OCI-LY7 (cell line): ENCODE data around the gene TOPAZ1. TPM values are rescaled to one million over a fixed set of nuclear protein-coding genes. Genes with fewer than 3 reads are reported as not detected.

Source experiments
- BruUV-seq: library from RNA; stranded (reverse); fragments of 400-500 nt; replicated peaks from 2 replicates; lab custom pipeline; 2021; lab: Mats Ljungman, UMichigan
- CTCF ChIA-PET: fragments of 300-600 bp; sonication (Branson Sonifier 250); formaldehyde crosslinking; loops from one replicate; lab custom pipeline; 2022; ENCODE audit warnings: antibody characterized with exemption; ENCODE audit not compliant: unreplicated experiment; lab: Charles Lee
- POLR2A ChIA-PET: fragments of 300-600 bp; sonication (Branson Sonifier 250); formaldehyde crosslinking; loops from one replicate; lab custom pipeline; 2022; ENCODE audit warnings: antibody characterized with exemption; lab: Charles Lee
- DNase-seq: peaks from one replicate; pipeline ENCODE4 v3.0.0-alpha.2; 2015; ENCODE audit warnings: low spot score
- H2AFZ ChIP-seq: fragments of 200-600 bp; sonication (generic), shearing (Covaris generic); 2 replicates; pipeline ENCODE4 v1.6.1; 2014; ENCODE audit warnings: mild to moderate bottlenecking, antibody characterized with exemption, low read length, moderate library complexity
- H3K27ac ChIP-seq: fragments of 200-600 bp; sonication (generic); 2 replicates; pipeline ENCODE4 v1.5.1; 2014; ENCODE audit warnings: mixed run types, low read depth, mild to moderate bottlenecking, moderate library complexity, low read length, inconsistent platforms; ENCODE audit not compliant: poor library complexity, severe bottlenecking
- H3K36me3 ChIP-seq: fragments of 200-600 bp; sonication (generic); 2 replicates; pipeline ENCODE4 v1.6.1; 2014; ENCODE audit warnings: mild to moderate bottlenecking, antibody characterized with exemption, low read length, moderate library complexity, mixed read lengths; ENCODE audit not compliant: insufficient read depth
- H3K4me1 ChIP-seq: fragments of 200-600 bp; sonication (generic); 2 replicates; pipeline ENCODE4 v1.5.1; 2014; ENCODE audit warnings: mild to moderate bottlenecking, low read length; ENCODE audit not compliant: insufficient read depth, poor library complexity, severe bottlenecking
- H3K4me2 ChIP-seq: fragments of 200-600 bp; sonication (generic); 2 replicates; pipeline ENCODE4 v1.6.1; 2014; ENCODE audit warnings: mild to moderate bottlenecking, low read length
- H3K4me3 ChIP-seq: fragments of 200-600 bp; sonication (generic); 2 replicates; pipeline ENCODE4 v1.5.1; 2014; ENCODE audit warnings: mild to moderate bottlenecking, low read depth, low read length; ENCODE audit not compliant: poor library complexity, severe bottlenecking
- H3K79me2 ChIP-seq: fragments of 200-600 bp; sonication (generic); 2 replicates; pipeline ENCODE4 v1.6.1; 2016; ENCODE audit warnings: low read depth, mild to moderate bottlenecking, low read length, moderate library complexity, mixed read lengths; ENCODE audit not compliant: insufficient read depth
- H3K9me2 ChIP-seq: fragments of 200-600 bp; sonication (generic); 2 replicates; pipeline ENCODE4 v1.6.1; 2016; ENCODE audit warnings: mild to moderate bottlenecking, low read length, mixed read lengths; ENCODE audit not compliant: insufficient read depth
- H3K9me3 ChIP-seq: fragments of 200-600 bp; sonication (generic); 2 replicates; pipeline ENCODE4 v1.6.1; 2014; ENCODE audit warnings: mild to moderate bottlenecking, mixed run types, low read length, mixed read lengths
- H4K20me1 ChIP-seq: fragments of 200-600 bp; sonication (generic); 2 replicates; pipeline ENCODE4 v1.6.1; 2014; ENCODE audit warnings: mild to moderate bottlenecking, antibody characterized with exemption, low read length, moderate library complexity, mixed read lengths; ENCODE audit not compliant: insufficient read depth
- CTCF ChIP-seq: fragments of 200-600 bp; sonication (generic); conservative IDR thresholded peaks from 2 replicates; pipeline ENCODE4 v1.5.1; 2014; ENCODE audit warnings: mild to moderate bottlenecking, antibody characterized with exemption, low read length, moderate library complexity, mixed read lengths
- EZH2phosphoT487 ChIP-seq: fragments of 200-600 bp; sonication (generic); IDR thresholded peaks from 2 replicates; pipeline ENCODE4 v1.6.1; 2018; ENCODE audit warnings: low read depth, borderline replicate concordance, mild to moderate bottlenecking, mixed run types, antibody characterized with exemption, low read length, moderate library complexity, mixed read lengths
- intact Hi-C: fragments of 100-400 bp; cut with micrococcal nuclease; formaldehyde crosslinking; loops from one replicate; pipeline ENCODE4 v1.10.0; 2022; ENCODE audit not compliant: unreplicated experiment
- total RNA-seq, 2 experiments: library from RNA; depleted of rRNA in 1 of 2; stranded (reverse); fragments of >200 nt in 1 of 2; shearing (Covaris generic) in 1 of 2; gene quantifications; 2 replicates each; pipeline ENCODE4 v1.2.3, GENCODE V29; 2014 to 2022

The TOPAZ1 gene
- total RNA-seq, 2 experiments from 2014 or later = not detected

- no peak overlapping the region for H2AFZ ChIP-seq
- H3K9me2 ChIP-seq = no peaks in the 10 kb centered on the region
- TF ChIP-seq EZH2phosphoT487 (no peak), CTCF (no peak)
- H3K4me2 ChIP-seq = no peak overlapping the region
- no TSS peak for BruUV-seq
- H4K20me1 ChIP-seq = no peaks in the 10 kb centered on the region
- ChIA-PET CTCF (no interaction called here), POLR2A (no interaction called here)
- H3K4me3 ChIP-seq = no peak overlapping the region
- no peaks in the 10 kb centered on the region for H3K36me3 ChIP-seq
- no peaks in the 10 kb centered on the region for H3K9me3 ChIP-seq
- intact Hi-C loops = no loop called here
- H3K27ac ChIP-seq = no peak overlapping the region
- DNase-seq = no peak
- no peaks in the 10 kb centered on the region for H3K4me1 ChIP-seq
- no peaks in the 10 kb centered on the region for H3K79me2 ChIP-seq
Measured at GRCh38 chr3:44208568-44208967, 33.1 kb upstream of the TOPAZ1 start.

- POLR2A ChIA-PET = interaction anchor here (0.5 to 0.7 kb wide), 3 partner anchors 20 to 468 kb away, joined by 3 read pairs; no protein-coding TSS in a partner anchor
- no peaks in the 10 kb centered on the region for H3K9me3 ChIP-seq
- no peaks in the 10 kb centered on the region for H3K4me1 ChIP-seq
- H3K4me2 ChIP-seq = no peak overlapping the region
- BruUV-seq = no TSS peak
- H4K20me1 ChIP-seq = no peaks in the 10 kb centered on the region
- DNase-seq = no peak
- no peaks in the 10 kb centered on the region for H3K36me3 ChIP-seq
- no peak overlapping the region for H3K4me3 ChIP-seq
- intact Hi-C loops = no loop called here
- H2AFZ ChIP-seq = no peak overlapping the region
- no peaks in the 10 kb centered on the region for H3K9me2 ChIP-seq
- no peak for TF ChIP-seq EZH2phosphoT487
- CTCF ChIA-PET = interaction anchor here (1.0 kb wide), 1 partner anchor 9 kb away, joined by 3 read pairs; no protein-coding TSS in a partner anchor
- no peaks in the 10 kb centered on the region for H3K79me2 ChIP-seq
- H3K27ac ChIP-seq = no peak overlapping the region
Measured at GRCh38 chr3:44210967-44211366, 30.7 kb upstream of the TOPAZ1 start.

- Histone ChIP-seq H3K27ac (no peak overlapping the region), H3K36me3 (no peaks in the 10 kb centered on the region), H2AFZ (no peak overlapping the region), H3K9me3 (no peaks in the 10 kb centered on the region; the same call in 1 of the 2 replicates), H3K79me2 (no peaks in the 10 kb centered on the region), H3K4me1 (no peaks in the 10 kb centered on the region), H4K20me1 (no peaks in the 10 kb centered on the region), H3K4me2 (no peak overlapping the region), H3K4me3 (no peak overlapping the region), H3K9me2 (no peaks in the 10 kb centered on the region)
- intact Hi-C loops = no loop called here
- BruUV-seq = no TSS peak
- ChIA-PET CTCF (no interaction called here), POLR2A (interaction anchor here (0.7 to 1.0 kb wide), 3 partner anchors 44 to 70 kb away, joined by 3 to 7 read pairs (median 5); no protein-coding TSS in a partner anchor)
- DNase-seq = no peak
- no peak for TF ChIP-seq CTCF
- no peak for TF ChIP-seq EZH2phosphoT487
Measured at GRCh38 chr3:44222337-44222736, 19.3 kb upstream of the TOPAZ1 start.
